HG02885 (cell line): ENCODE results near the gene TRIM33.
"Not testable (repeated sequence)": the region's sequence is repeated elsewhere in the genome, so short reads cannot be mapped to it uniquely, and the experiment has no call there.

ENCODE experiments used
- ATAC-seq: cut with Tn5 transposase; IDR thresholded peaks from one replicate; pipeline ENCODE4 v1.9.1; 2021; ENCODE audit warnings: mild to moderate bottlenecking; ENCODE audit not compliant: unreplicated experiment, poor library complexity

The TRIM33 gene

DNA sequence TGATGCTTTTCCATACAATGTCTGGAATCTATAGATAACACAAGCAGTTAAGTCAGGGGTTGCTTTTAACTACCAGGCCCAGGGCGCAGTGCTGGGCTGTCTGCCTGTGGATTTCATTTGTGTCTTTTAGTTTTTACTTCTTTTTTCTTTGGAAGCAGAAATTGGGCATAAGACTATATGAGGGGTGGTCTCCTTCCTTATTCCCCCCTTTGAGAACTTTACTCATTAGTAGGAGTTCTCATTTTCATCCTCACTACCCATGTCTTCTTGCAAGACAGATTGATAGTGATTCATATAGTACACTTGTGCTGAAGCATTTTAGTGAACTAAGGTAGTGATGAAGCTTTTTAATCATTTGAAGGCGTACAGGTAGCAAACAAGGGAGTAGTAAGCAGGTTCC lies 147.8 kb downstream of the TRIM33 start:
- ATAC-seq = not testable (repeated sequence)

DNA sequence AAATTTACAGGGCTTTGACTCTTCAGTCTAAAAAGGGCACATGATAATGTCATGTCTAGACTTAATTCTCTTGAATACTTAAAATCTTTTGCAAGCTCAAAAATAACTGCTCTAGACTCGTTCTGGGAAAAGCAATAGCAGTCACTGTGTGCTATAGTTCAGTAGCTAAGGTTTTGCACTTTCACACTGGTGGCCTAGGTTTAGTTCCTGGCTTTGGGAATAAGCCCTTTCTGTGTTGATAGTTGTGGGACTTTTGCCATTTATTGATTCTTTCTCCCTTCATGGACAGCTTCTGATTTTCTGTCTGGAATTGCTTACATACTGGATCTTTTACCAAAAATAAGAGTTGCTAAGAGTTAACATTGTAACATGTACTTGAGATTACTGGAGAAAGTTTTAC lies 151.2 kb downstream of the TRIM33 start:
- no peak for ATAC-seq

DNA sequence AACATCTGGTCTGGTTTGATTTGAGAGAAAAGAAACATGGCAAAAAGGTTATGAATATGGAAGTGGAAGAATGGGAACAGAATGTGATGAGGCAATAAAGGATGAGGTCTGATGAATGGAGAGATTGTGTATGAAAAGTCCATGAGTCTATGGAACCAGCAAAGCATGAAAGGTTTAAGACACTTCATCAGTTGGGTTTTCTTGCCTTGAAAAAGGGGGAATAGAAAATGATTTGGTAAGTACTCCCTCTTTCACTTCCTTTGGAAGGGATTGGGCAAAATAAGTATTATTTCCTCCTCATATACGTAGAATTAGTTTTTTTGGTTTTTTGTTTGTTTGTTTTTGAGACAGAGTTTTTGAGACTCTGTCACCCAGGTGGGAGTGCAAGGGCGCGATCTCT lies 155.8 kb downstream of the TRIM33 start:
- no peak for ATAC-seq

DNA sequence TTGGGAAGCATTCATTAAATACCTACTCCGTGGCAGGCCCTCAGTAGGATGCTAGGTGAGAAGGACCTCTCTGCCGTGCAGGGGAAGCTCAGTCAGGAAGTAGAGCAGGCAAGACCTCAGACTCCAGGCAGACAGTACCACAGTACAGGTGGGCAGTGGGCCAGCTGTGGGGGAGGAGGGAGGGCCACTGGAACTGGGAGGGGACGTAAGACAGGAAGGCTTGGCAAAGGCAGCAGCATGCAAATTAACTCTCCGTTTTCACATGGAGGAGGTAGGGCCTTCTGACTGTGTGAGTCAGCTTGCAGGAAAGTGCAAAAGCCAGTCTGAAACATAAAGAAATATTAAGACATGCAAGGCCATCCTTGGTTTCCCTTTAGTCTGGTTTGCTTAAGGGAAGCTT lies 157.7 kb downstream of the TRIM33 start:
- ATAC-seq = no peak

DNA sequence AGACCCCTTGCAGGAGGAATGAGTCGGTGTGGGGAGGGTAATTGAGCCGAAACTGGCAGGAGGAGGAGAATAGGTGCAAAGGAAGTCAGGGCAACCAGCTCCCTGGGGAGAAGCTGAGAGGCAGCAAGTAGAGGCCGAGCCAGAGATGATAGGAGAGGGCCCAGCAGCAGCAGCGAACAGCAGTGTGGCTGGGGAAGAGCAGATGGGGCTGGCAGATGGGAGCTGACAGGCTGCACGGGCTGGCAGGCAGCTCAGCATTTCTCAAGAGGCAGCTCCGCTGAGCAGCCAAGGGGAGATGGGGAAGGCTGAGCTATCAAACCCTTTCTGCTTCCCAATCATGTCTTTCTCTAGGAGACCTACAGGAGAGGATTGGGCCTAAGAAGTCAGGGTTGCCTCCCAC lies 158.2 kb downstream of the TRIM33 start:
- no peak for ATAC-seq

DNA sequence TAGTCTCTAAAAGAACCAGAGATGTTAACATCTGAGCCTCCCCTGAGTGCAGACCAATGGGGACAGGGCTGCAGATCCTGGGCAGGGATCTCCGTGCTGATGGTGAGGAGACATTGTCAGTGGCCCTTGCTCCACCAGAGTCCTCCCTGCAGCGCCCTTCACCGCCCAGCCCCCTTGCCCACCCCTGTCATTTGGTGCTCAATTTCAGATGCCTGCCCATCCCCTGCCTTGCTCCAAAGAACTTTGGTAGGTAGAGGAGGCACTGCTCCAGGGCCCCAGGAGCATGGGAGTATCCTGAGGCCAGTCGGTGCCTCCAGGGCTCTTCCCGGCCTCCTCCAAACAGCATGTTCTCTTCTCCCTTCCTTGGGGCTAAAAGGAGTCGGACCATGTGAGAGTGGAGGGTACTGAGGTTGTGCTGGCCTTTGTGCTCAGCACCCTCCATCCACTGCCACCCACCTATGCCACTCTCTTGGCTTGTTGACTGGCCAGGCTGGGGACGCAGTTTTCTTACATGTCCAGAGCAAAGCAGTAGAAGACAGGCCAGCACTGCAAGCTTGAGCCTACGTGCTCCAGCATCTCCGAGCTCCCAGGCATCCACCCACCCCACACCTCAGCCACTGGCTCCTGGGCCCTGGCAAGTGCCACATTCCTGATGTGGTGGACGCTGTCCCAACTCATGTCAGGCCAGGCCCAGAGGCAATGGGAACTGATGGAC lies 160.1 kb downstream of the TRIM33 start:
- no peak for ATAC-seq

DNA sequence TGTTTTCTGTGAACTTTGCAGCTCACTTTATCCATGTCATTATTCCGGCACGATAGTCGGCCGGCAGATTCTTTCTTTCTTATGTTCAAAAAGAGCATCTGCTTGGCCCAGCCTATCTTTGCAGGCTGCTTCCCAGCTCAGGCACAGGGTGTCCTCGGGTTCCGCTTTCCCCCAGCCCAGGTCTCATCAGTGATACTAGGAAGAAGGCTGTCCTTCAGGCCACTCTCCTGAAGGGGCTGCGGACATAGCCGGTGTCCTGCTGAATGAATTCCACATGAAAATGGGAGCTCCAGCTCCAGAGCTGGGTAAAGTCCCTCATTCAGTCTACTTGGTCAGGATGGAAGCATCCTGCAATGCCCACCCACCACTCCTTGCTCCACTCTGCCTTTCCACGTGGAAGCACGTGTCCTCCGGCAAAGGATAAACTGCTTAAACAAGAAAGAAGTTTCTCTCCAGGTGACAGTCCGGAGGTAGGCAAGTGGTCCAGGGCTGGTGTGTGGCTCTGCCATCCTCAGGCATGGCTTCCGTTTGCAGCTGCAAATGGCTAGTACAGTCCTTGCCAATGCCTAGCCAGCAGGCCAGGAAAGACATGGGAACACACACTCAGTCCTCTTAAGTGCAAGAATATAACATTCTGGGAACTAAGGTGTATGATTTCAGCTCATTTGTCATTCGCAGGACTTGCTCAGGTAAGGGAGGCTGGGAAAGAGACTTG lies 161.0 kb downstream of the TRIM33 start:
- no peak for ATAC-seq

DNA sequence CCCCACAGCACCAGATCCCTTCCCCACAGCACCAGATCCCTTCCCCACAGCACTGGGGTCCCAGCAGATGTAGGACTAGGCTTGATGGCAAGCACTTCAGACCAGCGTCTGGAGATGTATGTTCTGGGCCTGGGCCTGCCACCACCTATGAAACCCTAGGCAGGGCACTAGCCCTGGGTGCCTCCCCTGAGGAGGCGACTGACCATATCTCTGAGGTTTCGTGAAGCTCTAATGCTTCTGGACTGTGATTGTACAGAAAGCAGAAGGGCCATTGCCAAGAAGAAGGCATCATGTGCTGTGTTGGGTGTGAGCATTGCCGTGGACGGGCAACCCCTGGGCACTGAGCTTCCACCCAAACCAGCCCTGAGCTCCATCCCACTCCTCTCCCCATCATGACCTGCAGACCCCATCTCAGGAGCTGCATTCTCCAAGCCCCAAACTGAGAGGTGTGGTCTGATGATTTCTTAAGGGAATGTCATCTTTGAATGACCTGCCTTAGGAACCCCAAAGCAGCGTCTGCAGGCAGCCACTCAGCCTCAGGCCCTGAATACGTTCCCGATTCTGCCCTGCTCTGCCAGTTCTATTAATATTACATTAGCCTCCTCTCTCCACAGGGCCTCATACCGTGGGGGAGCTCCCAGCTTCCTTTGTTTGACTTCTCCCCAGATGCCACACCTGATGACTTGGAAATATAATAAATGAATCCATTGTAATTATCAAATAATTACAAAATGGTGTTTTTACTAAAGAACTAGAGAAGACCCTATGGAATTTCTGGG lies 163.4 kb downstream of the TRIM33 start:
- ATAC-seq = no peak

DNA sequence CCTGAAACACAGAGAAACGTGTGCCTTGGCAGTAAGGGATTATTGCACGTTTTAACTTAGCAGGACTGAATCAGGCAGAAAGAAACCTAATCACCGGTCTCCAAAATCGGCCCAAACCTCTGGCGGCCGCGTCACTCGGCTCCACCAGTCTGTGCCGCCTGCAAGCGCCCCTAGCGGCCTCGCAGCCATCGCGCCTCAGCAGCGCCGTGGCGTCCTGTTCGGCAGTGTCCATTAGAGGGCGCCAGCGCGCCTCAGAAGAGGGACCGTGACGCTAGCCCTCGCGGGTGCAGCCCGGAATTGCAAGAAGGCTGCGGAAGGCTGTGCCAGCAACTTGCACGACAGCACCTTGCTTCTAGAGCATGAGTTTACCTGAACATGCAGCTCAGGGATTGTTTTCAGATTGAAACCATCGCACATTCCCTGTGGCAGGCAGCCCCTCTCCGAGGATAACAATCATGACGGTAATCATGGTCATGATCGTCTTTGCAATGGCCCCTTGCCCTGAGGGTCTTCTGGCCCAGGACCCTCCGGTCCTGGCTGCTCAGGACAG lies 164.4 kb downstream of the TRIM33 start:
- ATAC-seq = peak; percentile 100

DNA sequence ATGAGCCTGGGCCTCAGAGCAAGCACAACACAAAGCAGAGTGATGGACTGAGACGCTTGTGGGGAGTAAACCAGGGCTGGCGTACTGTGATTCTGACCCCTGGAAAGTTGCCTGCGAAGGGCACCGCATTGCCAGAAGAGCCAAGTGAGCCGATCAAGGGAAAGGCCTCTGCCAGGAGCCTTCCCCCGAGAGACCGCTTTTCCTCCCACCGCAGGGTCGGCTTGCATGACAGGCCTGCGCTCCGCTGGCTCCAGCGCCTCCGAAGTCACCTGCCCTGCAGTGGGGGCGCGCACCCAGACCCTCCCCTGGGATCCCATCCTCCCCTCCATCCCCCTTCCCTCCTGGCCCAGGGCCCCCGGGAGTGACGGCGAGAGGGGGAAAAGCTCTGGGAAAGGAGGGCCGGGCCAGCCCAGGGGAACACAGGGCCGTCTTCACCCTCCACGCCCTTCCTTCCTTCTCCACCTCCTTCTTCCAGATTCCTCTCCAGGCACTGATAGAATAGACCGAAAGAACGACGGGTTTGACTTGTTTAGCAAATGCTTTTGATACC lies 165.0 kb downstream of the TRIM33 start:
- ATAC-seq = peak; percentile 34

DNA sequence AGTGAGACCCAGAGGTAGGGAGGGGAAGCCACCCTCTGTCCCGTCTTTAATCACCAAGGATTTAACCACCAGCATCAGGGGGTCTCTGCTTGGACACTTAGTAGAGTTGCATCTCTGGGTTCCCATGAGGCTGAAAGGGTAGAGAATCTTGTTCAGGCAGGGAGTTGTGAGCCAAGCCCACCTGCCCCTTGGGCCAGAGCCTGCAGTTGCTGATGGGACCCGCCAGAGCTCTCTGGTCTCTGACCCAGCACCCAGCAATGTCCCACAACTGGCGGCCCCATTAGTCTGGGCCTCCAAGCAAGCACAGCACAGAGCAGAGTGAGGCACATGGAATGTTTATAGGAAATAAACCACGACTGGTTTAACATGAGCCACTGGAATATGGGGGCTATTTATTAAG lies 166.3 kb downstream of the TRIM33 start:
- no peak for ATAC-seq
